SK-N-SH treated with all-trans-retinoic acid at 6 μM for 48 hours (cell line): Measurements from ENCODE around the gene SURF2.
"Not testable (repeated sequence)": the region's sequence is repeated elsewhere in the genome, so short reads cannot be mapped to it uniquely, and the experiment has no call there.

Experiments
- ATAC-seq: fragments of 200-7000 bp; cut with Tn5 transposase; 3 replicates; pipeline ENCODE4 v1.9.1; 2020; ENCODE audit warnings: mild to moderate bottlenecking, moderate library complexity
- ARNTL ChIP-seq: fragments of 450-650 bp; formaldehyde crosslinking; IDR thresholded peaks from 2 replicates; pipeline ENCODE4 v1.5.0; 2020; ENCODE audit warnings: low read depth, mild to moderate bottlenecking, moderate library complexity, borderline replicate concordance
- BACH2 ChIP-seq: fragments of 250-450 bp; sonication (Bioruptor Pico); IDR thresholded peaks from 2 replicates; pipeline ENCODE4 v1.9.0; 2021; ENCODE audit warnings: mild to moderate bottlenecking, borderline replicate concordance
- CREB5 ChIP-seq: fragments of 250-450 bp; sonication (Bioruptor Pico); IDR thresholded peaks from 2 replicates; pipeline ENCODE4 v1.5.1; 2020; ENCODE audit warnings: low read depth, mild to moderate bottlenecking, moderate library complexity
- CSDC2 ChIP-seq: fragments of 250-450 bp; sonication (Bioruptor Pico); IDR thresholded peaks from 2 replicates; pipeline ENCODE4 v1.5.0; 2020; ENCODE audit warnings: mild to moderate bottlenecking, moderate library complexity
- CSRNP3 ChIP-seq: fragments of 250-450 bp; sonication (Bioruptor Pico); IDR thresholded peaks from 2 replicates; pipeline ENCODE4 v1.5.1; 2021; ENCODE audit warnings: mild to moderate bottlenecking, moderate library complexity
- GLIS3 ChIP-seq: fragments of 250-450 bp; sonication (Bioruptor Pico); IDR thresholded peaks from 2 replicates; pipeline ENCODE4 v1.5.0; 2020; ENCODE audit warnings: mild to moderate bottlenecking, moderate library complexity
- OSR1 ChIP-seq: fragments of 250-450 bp; sonication (Bioruptor Pico); IDR thresholded peaks from 2 replicates; pipeline ENCODE4 v1.8.0; 2022; ENCODE audit warnings: moderate library complexity, mild to moderate bottlenecking, inconsistent platforms
- PATZ1 ChIP-seq: fragments of 250-450 bp; sonication (Bioruptor Pico); IDR thresholded peaks from 2 replicates; pipeline ENCODE4 v1.8.0; 2020; ENCODE audit warnings: mild to moderate bottlenecking, moderate library complexity, borderline replicate concordance
- POU6F1 ChIP-seq: fragments of 250-450 bp; sonication (Bioruptor Pico); IDR thresholded peaks from 2 replicates; pipeline ENCODE4 v1.8.0; 2021; ENCODE audit warnings: low read depth, mild to moderate bottlenecking, moderate library complexity, borderline replicate concordance
- PPARA ChIP-seq: fragments of 250-450 bp; sonication (Bioruptor Pico); IDR thresholded peaks from 2 replicates; pipeline ENCODE4 v1.5.0; 2020; ENCODE audit warnings: mild to moderate bottlenecking, borderline replicate concordance
- ZC3H10 ChIP-seq: fragments of 250-450 bp; sonication (Bioruptor Pico); IDR thresholded peaks from 2 replicates; pipeline ENCODE4 v1.5.1; 2021; ENCODE audit warnings: mild to moderate bottlenecking, moderate library complexity
- ZFP3 ChIP-seq: fragments of 250-450 bp; sonication (Bioruptor Pico); IDR thresholded peaks from 2 replicates; pipeline ENCODE4 v1.5.0; 2020; ENCODE audit warnings: mild to moderate bottlenecking, moderate library complexity
- ZNF70 ChIP-seq: fragments of 450-650 bp; formaldehyde crosslinking; IDR thresholded peaks from 2 replicates; pipeline ENCODE4 v1.5.0; 2020; ENCODE audit warnings: mild to moderate bottlenecking, moderate library complexity
- ZNF8 ChIP-seq: fragments of 450-650 bp; formaldehyde crosslinking; IDR thresholded peaks from 2 replicates; pipeline ENCODE4 v1.5.0; 2020; ENCODE audit warnings: mild to moderate bottlenecking, moderate library complexity

Gene SURF2

GRCh38 chr9:133377280-133377679, 20.9 kb downstream of the SURF2 start:
- ATAC-seq, result not testable (repeated sequence)

- TF ChIP-seq CREB5 (CRISPR knock-in tag) (no peak), OSR1 (CRISPR knock-in tag) (no peak)
- no peak for ATAC-seq
Observed at GRCh38 chr9:133377721-133378216, 21.4 kb downstream of the SURF2 start.

GRCh38 chr9:133378408-133378962, 22.1 kb downstream of the SURF2 start:
- no peak for TF ChIP-seq PATZ1 (CRISPR knock-in tag)
- no peak for TF ChIP-seq ZFP3
- no peak for TF ChIP-seq OSR1 (CRISPR knock-in tag)
- TF ChIP-seq ZNF70 (CRISPR knock-in tag), result no peak
- TF ChIP-seq CSDC2 (CRISPR knock-in tag), result no peak
- no peak for ATAC-seq

GRCh38 chr9:133379153-133380086, 23.1 kb downstream of the SURF2 start:
- no peak for ATAC-seq
- no peak for TF ChIP-seq ZNF8 (CRISPR knock-in tag)
- no peak for TF ChIP-seq CREB5 (CRISPR knock-in tag)
- TF ChIP-seq ARNTL (CRISPR knock-in tag), result no peak
- TF ChIP-seq POU6F1 (CRISPR knock-in tag), result no peak
- TF ChIP-seq ZC3H10 (CRISPR knock-in tag), result no peak
- no peak for TF ChIP-seq PPARA (CRISPR knock-in tag)
- TF ChIP-seq PATZ1 (CRISPR knock-in tag), result no peak
- no peak for TF ChIP-seq GLIS3
- no peak for TF ChIP-seq BACH2

- TF ChIP-seq CSRNP3 (CRISPR knock-in tag), result no peak
- no peak for ATAC-seq
Observed at GRCh38 chr9:133380734-133381133, 24.4 kb downstream of the SURF2 start.
